OCI-LY7 (cell line): ENCODE data around the gene HCAR1.

ENCODE experiments used
- EZH2phosphoT487 ChIP-seq: fragments of 200-600 bp; sonication (generic); IDR thresholded peaks from 2 replicates; pipeline ENCODE4 v1.6.1; 2018; ENCODE audit warnings: low read depth, borderline replicate concordance, mild to moderate bottlenecking, mixed run types, antibody characterized with exemption, low read length, moderate library complexity, mixed read lengths
- TF ChIP-seq, protein P1 (sequence below): fragments of 200-600 bp; sonication (generic); conservative IDR thresholded peaks from 2 replicates; pipeline ENCODE4 v1.5.1; 2014; ENCODE audit warnings: mild to moderate bottlenecking, antibody characterized with exemption, low read length, moderate library complexity, mixed read lengths

DNA sequence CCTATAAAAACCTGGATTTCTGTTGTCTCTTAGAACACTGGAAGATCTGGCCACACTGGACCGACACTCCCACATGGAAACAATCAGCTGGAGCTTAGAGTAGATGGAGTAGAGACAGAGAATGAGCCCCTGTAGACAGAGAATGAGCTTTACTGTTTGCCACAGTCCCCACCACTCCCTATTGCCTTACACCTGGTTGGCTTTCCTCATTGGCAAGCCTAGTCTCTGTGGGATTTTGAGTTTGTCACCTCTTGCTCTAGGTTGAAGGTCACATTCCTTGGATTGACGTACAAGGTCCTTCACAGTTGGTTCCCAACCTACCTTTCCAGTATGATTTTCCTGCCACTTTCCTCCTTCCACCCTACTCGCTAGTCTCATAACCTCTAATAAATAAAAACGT lies 2.0 kb upstream of the HCAR1 start:
- TF ChIP-seq, protein P1, sequence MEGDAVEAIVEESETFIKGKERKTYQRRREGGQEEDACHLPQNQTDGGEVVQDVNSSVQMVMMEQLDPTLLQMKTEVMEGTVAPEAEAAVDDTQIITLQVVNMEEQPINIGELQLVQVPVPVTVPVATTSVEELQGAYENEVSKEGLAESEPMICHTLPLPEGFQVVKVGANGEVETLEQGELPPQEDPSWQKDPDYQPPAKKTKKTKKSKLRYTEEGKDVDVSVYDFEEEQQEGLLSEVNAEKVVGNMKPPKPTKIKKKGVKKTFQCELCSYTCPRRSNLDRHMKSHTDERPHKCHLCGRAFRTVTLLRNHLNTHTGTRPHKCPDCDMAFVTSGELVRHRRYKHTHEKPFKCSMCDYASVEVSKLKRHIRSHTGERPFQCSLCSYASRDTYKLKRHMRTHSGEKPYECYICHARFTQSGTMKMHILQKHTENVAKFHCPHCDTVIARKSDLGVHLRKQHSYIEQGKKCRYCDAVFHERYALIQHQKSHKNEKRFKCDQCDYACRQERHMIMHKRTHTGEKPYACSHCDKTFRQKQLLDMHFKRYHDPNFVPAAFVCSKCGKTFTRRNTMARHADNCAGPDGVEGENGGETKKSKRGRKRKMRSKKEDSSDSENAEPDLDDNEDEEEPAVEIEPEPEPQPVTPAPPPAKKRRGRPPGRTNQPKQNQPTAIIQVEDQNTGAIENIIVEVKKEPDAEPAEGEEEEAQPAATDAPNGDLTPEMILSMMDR: no peak
- no peak for TF ChIP-seq EZH2phosphoT487
